Tibial nerve (tissue), 4 donors: ENCODE measurements around the gene PIEZO1. TPM values are rescaled to one million over a fixed set of nuclear protein-coding genes. Genes with fewer than 3 reads are reported as not detected.

Experiments
- DNase-seq, 2 donors: peaks; one replicate each; pipeline ENCODE4 v3.0.0-alpha.2; 2019; ENCODE audit warnings: low spot score in 2 of 2
- H3K27ac ChIP-seq, 4 donors: fragments of 200-600 bp; sonication (generic) in 3 of 4; one replicate each; pipeline ENCODE4 v1.5.1; 2017 to 2019; ENCODE audit warnings: mild to moderate bottlenecking in 1 of 4
- H3K27me3 ChIP-seq, 2 donors: fragments of 200-600 bp; sonication (generic) in 1 of 2; one replicate each; pipeline versions ENCODE4 v1.5.1 to v1.6.0; 2017 to 2019
- H3K36me3 ChIP-seq, 3 donors: fragments of 200-600 bp; sonication (generic); one replicate each; pipeline ENCODE4 v1.5.1; 2018 to 2019
- H3K4me1 ChIP-seq, 4 donors: fragments of 200-600 bp; sonication (generic) in 3 of 4; one replicate each; pipeline ENCODE4 v1.5.1; 2017 to 2019
- H3K4me3 ChIP-seq, 4 donors: fragments of 200-600 bp; sonication (generic) in 3 of 4; one replicate each; pipeline ENCODE4 v1.5.1; 2017 to 2019; ENCODE audit warnings: mild to moderate bottlenecking in 1 of 4, moderate library complexity in 1 of 4
- H3K9me3 ChIP-seq, 4 donors: fragments of 200-600 bp; sonication (generic) in 3 of 4; one replicate each; pipeline ENCODE4 v1.5.1; 2017 to 2019
- CTCF ChIP-seq, 5 experiments: fragments of 200-600 bp in 3 of 5; fragments of 450-650 bp in 2 of 5; sonication (generic) in 3 of 5; IDR thresholded peaks; one replicate each; pipeline ENCODE4 v1.5.1; 2016 to 2019; ENCODE audit warnings: antibody characterized with exemption in 5 of 5, mild to moderate bottlenecking in 3 of 5, moderate library complexity in 2 of 5
- EP300 ChIP-seq, 2 donors: sonication (generic); formaldehyde crosslinking; IDR thresholded peaks; one replicate each; pipeline ENCODE4 v1.6.1; 2017; ENCODE audit warnings: antibody characterized with exemption in 2 of 2, mild to moderate bottlenecking in 1 of 2
- POLR2A ChIP-seq, 2 donors: fragments of 450-650 bp; IDR thresholded peaks; one replicate each; pipeline ENCODE4 v1.6.1; 2017; ENCODE audit warnings: antibody characterized with exemption in 2 of 2, mild to moderate bottlenecking in 2 of 2, moderate library complexity in 2 of 2
- WGBS, 2 donors: methylation state at CpG; one replicate each; pipeline ENCODE4 v1.1.5; 2018; 5-methylcytosine and 5-hydroxymethylcytosine counted together
- total RNA-seq, 4 donors: library from RNA; depleted of rRNA; stranded (reverse); fragments of >200 nt; gene quantifications; one replicate each; pipeline ENCODE4 v1.1.0, GENCODE V29; 2016

PIEZO1 gene
- total RNA-seq, 4 donors from 2014 or later = 90.5 to 309 (median 165) TPM

- Histone ChIP-seq H3K27ac (peak overlapping the region; percentile 20 to 78 (median 66)), H3K4me3 (peak overlapping the region; percentile 29 to 70 (median 48)), H3K36me3 (no peaks in the 10 kb centered on the region), H3K4me1 (peaks cover 0 to 38% (median 23%) of the 10 kb centered on the region in 4 donors), H3K9me3 (no peaks in the 10 kb centered on the region), H3K27me3 (peaks cover 0 to 88% of the 10 kb centered on the region in 2 donors)
- 0% methylated on average over 4 of the region's 25 CpGs; no CpG with 5 or more reads in 1 of the 2 donors for WGBS, 2 donors
- no peak for TF ChIP-seq POLR2A (IDR thresholded peaks at IDR 0.05)
- no peak for DNase-seq
Measured at GRCh38 chr16:88686062-88686438, 99.0 kb downstream of the PIEZO1 start.

GRCh38 chr16:88685156-88686061 lies 99.6 kb downstream of the PIEZO1 start:
- Histone ChIP-seq H3K27ac (peak overlapping the region; percentile 20 to 78 (median 66)), H3K36me3 (no peaks in the 10 kb centered on the region), H3K4me1 (peaks cover 0 to 38% (median 24%) of the 10 kb centered on the region in 4 donors), H3K27me3 (peaks cover 0 to 89% of the 10 kb centered on the region in 2 donors), H3K4me3 (peak overlapping the region; percentile 29 to 70 (median 48)), H3K9me3 (no peaks in the 10 kb centered on the region)
- no peak for TF ChIP-seq POLR2A (IDR thresholded peaks at IDR 0.05)
- TF ChIP-seq CTCF (IDR thresholded peaks at IDR 0.05) = peak; percentile 36 to 67 (median 47)
- WGBS, 2 donors = 3 to 7% methylated on average over 26 to 28 of the region's 33 CpGs
- DNase-seq = no peak

- Histone ChIP-seq H3K4me3 (peak overlapping the region in 1 of 4 donors; percentile 70), H3K36me3 (no peaks in the 10 kb centered on the region), H3K9me3 (no peaks in the 10 kb centered on the region), H3K27ac (no peak overlapping the region), H3K27me3 (peaks cover 0 to 82% of the 10 kb centered on the region in 2 donors), H3K4me1 (peaks cover 0 to 38% (median 24%) of the 10 kb centered on the region in 4 donors)
- 65 to 66% methylated on average over 15 of the region's 15 CpGs for WGBS, 2 donors
- DNase-seq = no peak
- TF ChIP-seq CTCF (IDR thresholded peaks at IDR 0.05) (no peak), POLR2A (IDR thresholded peaks at IDR 0.05) (no peak), EP300 (IDR thresholded peaks at IDR 0.05) (no peak)
Measured at GRCh38 chr16:88684569-88685155, 100.4 kb downstream of the PIEZO1 start.

- peak in 1 of 2 donors; percentile 45 for DNase-seq
- 21 to 24% methylated on average over 16 to 18 of the region's 21 CpGs for WGBS, 2 donors
- Histone ChIP-seq H3K4me3 (no peak overlapping the region), H3K27me3 (peaks cover 0 to 70% of the 10 kb centered on the region in 2 donors), H3K27ac (peak overlapping the region in 3 of 4 donors; percentile 27 to 78 (median 57)), H3K4me1 (peaks cover 0 to 33% (median 23%) of the 10 kb centered on the region in 4 donors), H3K9me3 (no peaks in the 10 kb centered on the region), H3K36me3 (peaks cover 0 to 2% (median 0%) of the 10 kb centered on the region in 3 donors)
- TF ChIP-seq CTCF (IDR thresholded peaks at IDR 0.05) (no peak), EP300 (IDR thresholded peaks at IDR 0.05) (peak in 1 of 2 donors; percentile 22), POLR2A (IDR thresholded peaks at IDR 0.05) (no peak)
Measured at GRCh38 chr16:88681709-88682451, 103.1 kb downstream of the PIEZO1 start.

- peaks cover 0 to 9% (median 0%) of the 10 kb centered on the region in 3 donors for H3K36me3 ChIP-seq
- DNase-seq = no peak
- H3K27ac ChIP-seq = peak overlapping the region in 1 of 4 donors; percentile 63
- WGBS, 2 donors = 33 to 39% methylated on average over 13 to 28 of the region's 31 CpGs
- H3K27me3 ChIP-seq = peaks cover 0 to 69% of the 10 kb centered on the region in 2 donors
- H3K4me1 ChIP-seq = peaks cover 0 to 26% (median 18%) of the 10 kb centered on the region in 4 donors
- H3K4me3 ChIP-seq = no peak overlapping the region
- no peaks in the 10 kb centered on the region for H3K9me3 ChIP-seq
- no peak for TF ChIP-seq POLR2A (IDR thresholded peaks at IDR 0.05)
- TF ChIP-seq CTCF (IDR thresholded peaks at IDR 0.05) = peak in 1 of 5 experiments; percentile 52
Measured at GRCh38 chr16:88681084-88681680, 103.8 kb downstream of the PIEZO1 start.
